Endothelial cell of umbilical vein (primary cell): ENCODE results near the gene TMEM181. TPM values are rescaled to one million over a fixed set of nuclear protein-coding genes. Genes with fewer than 3 reads are reported as not detected.
A peak's percentile ranks its signal among the peaks of the same experiment; 100 is the strongest.

Experiments
- Bru-seq: library from RNA; stranded (reverse); fragments of 400-500 nt; gene quantifications from one replicate; lab custom pipeline; 2021; lab: Mats Ljungman, UMichigan
- BruChase-seq, 2 experiments: library from RNA; stranded (reverse); fragments of 400-500 nt; gene quantifications; one replicate each; lab custom pipeline; 2021; lab: Mats Ljungman, UMichigan
- BruUV-seq: library from RNA; stranded (reverse); fragments of 400-500 nt; replicated peaks from 2 replicates; lab custom pipeline; 2021; lab: Mats Ljungman, UMichigan
- CTCF ChIA-PET: fragments of 300-600, 350-600 bp; sonication (Branson Sonifier 250); formaldehyde crosslinking; loops from one replicate; lab custom pipeline; 2021; ENCODE audit warnings: antibody characterized with exemption, inconsistent platforms; lab: Charles Lee
- POLR2A ChIA-PET: fragments of 300-600, 350-600 bp; sonication (Branson Sonifier 250); formaldehyde crosslinking; loops from one replicate; lab custom pipeline; 2021; ENCODE audit warnings: antibody characterized with exemption, inconsistent platforms; lab: Charles Lee
- DNase-seq: peaks from one replicate; pipeline ENCODE4 v3.0.0-alpha.2; 2011; ENCODE audit warnings: low read depth, low spot score
- FAIRE-seq: peaks from 2 replicates; lab custom pipeline; 2011; peaks lifted over from hg19 to GRCh38; lab: Jason Lieb, UNC
- H2AFZ ChIP-seq: 2 replicates; pipeline ENCODE4 v1.6.0; 2012; ENCODE audit warnings: low read depth, low read length, control low read depth, inconsistent platforms
- H3K27ac ChIP-seq: 2 replicates; pipeline ENCODE4 v1.5.1; 2011; ENCODE audit warnings: low read depth, mild to moderate bottlenecking, control low read depth, low read length, moderate library complexity; ENCODE audit not compliant: insufficient read depth
- H3K27me3 ChIP-seq, 2 experiments: 2 replicates each; pipeline versions ENCODE4 v1.6.0 to v1.6.1; 2011; ENCODE audit warnings: low read length in 2 of 2, mixed read lengths in 1 of 2; ENCODE audit not compliant: control insufficient read depth in 2 of 2, insufficient read depth in 2 of 2
- H3K36me3 ChIP-seq, 2 experiments: 2 replicates in 1 of 2; 3 replicates in 1 of 2; pipeline ENCODE4 v1.5.1; 2011; ENCODE audit warnings: low read length in 2 of 2, mild to moderate bottlenecking in 1 of 2, moderate library complexity in 1 of 2; ENCODE audit not compliant: control insufficient read depth in 2 of 2, insufficient read depth in 2 of 2; ENCODE audit errors: extremely low read depth in 1 of 2
- H3K4me1 ChIP-seq: 3 replicates; pipeline ENCODE4 v1.5.1; 2011; ENCODE audit warnings: mild to moderate bottlenecking, low read length; ENCODE audit not compliant: control insufficient read depth, insufficient read depth; ENCODE audit errors: extremely low read depth
- H3K4me2 ChIP-seq: 2 replicates; pipeline ENCODE4 v1.6.1; 2011; ENCODE audit warnings: low read length, control low read depth, mixed read lengths; ENCODE audit not compliant: insufficient read depth
- H3K4me3 ChIP-seq, 3 experiments: fragments of 200-600 bp in 1 of 3; sonication (generic), shearing (Covaris generic) in 1 of 3; replicated peaks in 1 of 3; 2 replicates each; pipeline ENCODE4 v1.5.1; 2011 to 2016; ENCODE audit warnings: control low read depth in 3 of 3, low read length in 3 of 3, mild to moderate bottlenecking in 2 of 3, inconsistent platforms in 1 of 3, low read depth in 1 of 3, moderate library complexity in 1 of 3; ENCODE audit not compliant: insufficient read depth in 1 of 3
- H3K79me2 ChIP-seq: 2 replicates; pipeline ENCODE4 v1.6.0; 2012; ENCODE audit warnings: low read length, inconsistent platforms; ENCODE audit not compliant: control insufficient read depth, insufficient read depth
- H3K9ac ChIP-seq: replicated peaks from 2 replicates; pipeline ENCODE3; 2011; ENCODE audit warnings: low read length, control low read depth; ENCODE audit not compliant: insufficient read depth; ENCODE audit errors: extremely low read depth
- H3K9me1 ChIP-seq: replicated peaks from 3 replicates; pipeline ENCODE4 v1.6.0; 2011; ENCODE audit warnings: mild to moderate bottlenecking, low read length; ENCODE audit not compliant: control insufficient read depth, insufficient read depth; ENCODE audit errors: extremely low read depth
- H3K9me3 ChIP-seq: replicated peaks from 2 replicates; pipeline ENCODE4 v1.5.1; 2012; ENCODE audit warnings: low read length, inconsistent platforms; ENCODE audit not compliant: control insufficient read depth, insufficient read depth
- H4K20me1 ChIP-seq: replicated peaks from 2 replicates; pipeline ENCODE3; 2011; ENCODE audit warnings: mild to moderate bottlenecking, low read length; ENCODE audit not compliant: control insufficient read depth, insufficient read depth; ENCODE audit errors: extremely low read depth
- CTCF ChIP-seq, 2 donors: IDR thresholded peaks; 1 replicate in 1 of 2; 2 replicates in 1 of 2; pipeline ENCODE4 v1.5.1; 2011; ENCODE audit warnings: low read length in 2 of 2, mild to moderate bottlenecking in 2 of 2, moderate library complexity in 2 of 2, control low read depth in 1 of 2, inconsistent platforms in 1 of 2, low read depth in 1 of 2; ENCODE audit not compliant: insufficient read depth in 1 of 2; ENCODE audit errors: extremely low read depth in 1 of 2
- EZH2 ChIP-seq: IDR thresholded peaks from 2 replicates; pipeline ENCODE4 v1.6.1; 2012; ENCODE audit warnings: borderline replicate concordance, low read depth, mild to moderate bottlenecking, moderate library complexity, low read length, inconsistent platforms; ENCODE audit not compliant: severe bottlenecking
- MYC ChIP-seq: IDR thresholded peaks from one replicate; pipeline ENCODE4 v1.6.1; 2011; ENCODE audit warnings: mild to moderate bottlenecking, low read depth, low read length
- POLR2A ChIP-seq: IDR thresholded peaks from 2 replicates; pipeline ENCODE4 v1.6.1; 2012; ENCODE audit warnings: low read depth, mild to moderate bottlenecking, control low read depth, low read length
- POLR2AphosphoS5 ChIP-seq: IDR thresholded peaks from 2 replicates; pipeline ENCODE4 v1.6.1; 2012; ENCODE audit warnings: low read depth, mild to moderate bottlenecking, control low read depth, low read length, moderate library complexity; ENCODE audit not compliant: insufficient read depth
- dilution Hi-C: fragments of 300-500 bp; cut with MboI; formaldehyde crosslinking; loops from one replicate; pipeline ENCODE4 v1.15.0; 2019; ENCODE audit warnings: low sequenced_read_pairs; ENCODE audit not compliant: extremely low pct_ligation_motif_present
- intact Hi-C: fragments of 100-400 bp; cut with micrococcal nuclease; formaldehyde crosslinking; loops from one replicate; pipeline ENCODE4 v1.10.0; 2022
- long read RNA-seq: library from polyadenylated mRNA; stranded (forward); transcript quantifications from one replicate; pipeline ENCODE4 v2.0.0, GENCODE V29; 2021
- polyA minus RNA-seq, 3 experiments: library from RNA; depleted of rRNA, polyadenylated mRNA; stranded (reverse); fragments of >200 nt; gene quantifications; 1 replicate in 1 of 3; 2 replicates in 2 of 3; pipeline ENCODE4 v1.2.3, GENCODE V29; 2011
- polyA plus RNA-seq, 4 experiments: library from polyadenylated mRNA; depleted of rRNA in 3 of 4; stranded (reverse) in 3 of 4; unstranded in 1 of 4; fragments of >200 nt; gene quantifications; 2 replicates each; pipeline versions ENCODE4 v1.2.1 to v1.2.3, GENCODE V29; 2011 to 2012; ENCODE audit warnings: missing spikeins in 1 of 4
- total RNA-seq: library from RNA; stranded (reverse); gene quantifications from 2 replicates; pipeline ENCODE4 v1.2.3, GENCODE V29; 2021
- TF ChIP-seq, protein P1 (sequence below): IDR thresholded peaks from 2 replicates; pipeline ENCODE4 v1.6.1; 2011; ENCODE audit not compliant: insufficient read depth, insufficient read length

Gene TMEM181
- total RNA-seq (33.5 and 34.5 TPM in 2 replicates), polyA plus RNA-seq (16.1 and 21.7 TPM in 2 replicates), polyA minus RNA-seq (36.0 and 36.2 TPM in 2 replicates), Bru-seq, nascent RNA (percentile 76 among the genes with signal in this experiment), BruChase-seq, experiment 1, labeled RNA remaining after a 6-hour chase (percentile 94 among the genes with signal in this experiment), BruChase-seq, experiment 2, labeled RNA remaining after a 2-hour chase (percentile 92 among the genes with signal in this experiment)
- 17.4 and 17.9 TPM in 2 replicates for polyA plus RNA-seq (2011; cell fraction: cytosol; rRNA removed)
- polyA plus RNA-seq (2011; cell fraction: nucleus; rRNA removed), result 25.9 and 31.7 TPM in 2 replicates
- 28.2 and 30.7 TPM in 2 replicates for polyA plus RNA-seq (2012)
- polyA minus RNA-seq (2011; cell fraction: cytosol; rRNA and poly(A)+ RNA removed), result 9.3 TPM
- polyA minus RNA-seq (2011; cell fraction: nucleus; rRNA and poly(A)+ RNA removed), result 13.2 and 19.9 TPM in 2 replicates
- long read RNA-seq, partial matches to known transcripts, result 4 of 49 reads
- long read RNA-seq, other reads (novel, unspliced or antisense), result 45 of 49 reads

DNA sequence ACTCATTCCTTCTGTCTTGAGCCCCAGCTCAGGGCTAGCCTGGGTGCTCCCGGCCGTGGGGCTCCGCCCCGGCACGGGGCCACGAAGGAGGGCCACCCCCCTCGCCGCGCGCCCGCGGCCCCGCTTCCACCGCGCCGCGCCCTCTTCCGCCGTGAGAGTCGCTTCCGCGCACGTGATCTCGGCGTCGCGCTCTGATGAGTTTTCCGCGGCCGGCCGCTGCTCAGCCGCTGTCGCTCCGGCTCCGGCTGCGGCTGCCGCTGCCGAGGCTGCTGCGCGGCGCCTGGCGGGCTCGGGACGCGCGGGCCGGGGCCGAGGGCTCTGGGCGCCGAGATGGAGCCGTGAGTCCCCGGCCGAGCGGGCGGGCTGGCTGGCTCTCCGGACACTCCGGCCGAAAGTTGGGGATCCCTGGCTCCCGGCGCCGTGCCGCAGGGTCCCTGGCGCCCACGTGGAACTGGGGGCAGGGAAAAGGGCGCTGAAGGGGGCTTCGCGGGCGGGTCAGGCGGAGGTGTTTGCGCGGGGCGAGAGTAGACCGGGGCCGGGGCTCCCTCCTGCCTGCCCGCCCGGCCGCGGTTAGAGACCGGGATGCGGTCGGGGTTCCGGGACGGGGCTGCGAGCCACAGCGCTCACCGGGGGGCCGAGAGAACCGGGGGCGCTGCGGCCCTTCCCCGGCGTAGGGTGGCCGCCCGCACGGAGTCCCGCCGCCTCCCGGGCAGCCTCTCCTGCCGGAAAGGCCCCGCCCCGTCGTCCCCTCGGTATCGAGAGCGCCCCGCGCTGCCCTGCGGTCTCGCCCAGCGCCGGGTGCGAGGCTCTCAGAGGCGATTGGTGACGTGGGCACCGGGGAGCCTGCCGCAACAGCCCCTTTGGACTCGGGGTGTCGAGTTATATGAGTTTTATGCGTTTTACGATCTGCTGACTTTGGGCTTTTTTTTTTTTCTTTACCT is at the start of gene TMEM181:
TMEM181 (plus strand) TSS at position 197 of the 941 bp plus-strand sequence; CDS start at position 331, 134 bp downstream.
- no peaks in the 10 kb centered on the region for H3K9me3 ChIP-seq
- ChIA-PET CTCF (interaction anchor here (1.2 to 1.7 kb wide), 2 partner anchors 131 to 339 kb away, joined by 3 to 8 read pairs; no protein-coding TSS in a partner anchor), POLR2A (no interaction called here)
- no peaks in the 10 kb centered on the region for H4K20me1 ChIP-seq
- peak within 1 kb of the TSS; percentile 90 for H2AFZ ChIP-seq
- peak within 1 kb of the TSS; percentile 90 for H3K9ac ChIP-seq
- H3K9me1 ChIP-seq, result no peaks in the 10 kb centered on the region
- TF ChIP-seq POLR2A, result peak; percentile 86
- no peak for TF ChIP-seq EZH2
- TF ChIP-seq CTCF (IDR thresholded peaks at IDR 0.05; ENCODE audit: extremely low read depth in 1 of 2, insufficient read depth in 1 of 2, low read depth in 1 of 2, low read length in 2 of 2), result no peak
- TF ChIP-seq, protein P1, sequence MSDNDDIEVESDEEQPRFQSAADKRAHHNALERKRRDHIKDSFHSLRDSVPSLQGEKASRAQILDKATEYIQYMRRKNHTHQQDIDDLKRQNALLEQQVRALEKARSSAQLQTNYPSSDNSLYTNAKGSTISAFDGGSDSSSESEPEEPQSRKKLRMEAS, result peak; percentile 73
- peak; percentile 96 for TF ChIP-seq POLR2AphosphoS5
- TF ChIP-seq MYC, result no peak
- dilution Hi-C loops, result no loop called here
- no peaks in the 10 kb centered on the region for H3K36me3 ChIP-seq
- no TSS peak for BruUV-seq
- FAIRE-seq (peak; percentile 68), DNase-seq (peak; percentile 80)
- no peaks in the 10 kb centered on the region for H3K27me3 ChIP-seq
- H3K4me1 ChIP-seq, result peaks cover 45% of the 10 kb centered on the region
- H3K79me2 ChIP-seq, result peaks cover 44% of the 10 kb centered on the region
- intact Hi-C loops, result loop anchor here (1.0 to 5.0 kb wide), 4 partner anchors 35 to 798 kb away; partner anchors contain the start of gene DYNLT1
- H3K4me2 ChIP-seq, result peak within 1 kb of the TSS; percentile 90
- peak within 1 kb of the TSS; percentile 40 to 73 (median 53) for H3K4me3 ChIP-seq
- H3K27ac ChIP-seq, result peak within 1 kb of the TSS; percentile 82
